GM23248 (cell line): ENCODE measurements around the gene CDR2L. TPM values are rescaled to one million over a fixed set of nuclear protein-coding genes. Genes with fewer than 3 reads are reported as not detected.
"Not testable (repeated sequence)": the region's sequence is repeated elsewhere in the genome, so short reads cannot be mapped to it uniquely, and the experiment has no call there.

Experiments used
- DNase-seq: peaks from one replicate; pipeline ENCODE4 v3.0.0-alpha.2; 2015
- H2AFZ ChIP-seq: fragments of 200-600 bp; sonication (generic); 2 replicates; pipeline ENCODE4 v1.6.1; 2016; ENCODE audit warnings: antibody characterized with exemption
- H3F3A ChIP-seq: fragments of 200-600 bp; sonication (generic); 2 replicates; pipeline ENCODE4 v1.6.1; 2016; ENCODE audit warnings: mild to moderate bottlenecking, antibody characterized with exemption, mixed run types; ENCODE audit not compliant: insufficient read depth
- H3K27ac ChIP-seq: fragments of 200-600 bp; sonication (generic); 2 replicates; pipeline ENCODE4 v1.5.1; 2016; ENCODE audit warnings: mild to moderate bottlenecking
- H3K27me3 ChIP-seq: fragments of 200-600 bp; sonication (generic); replicated peaks from 2 replicates; pipeline ENCODE4 v1.6.1; 2016; ENCODE audit warnings: mild to moderate bottlenecking; ENCODE audit not compliant: insufficient read depth
- H3K36me3 ChIP-seq: fragments of 200-600 bp; sonication (generic); 2 replicates; pipeline ENCODE4 v1.6.1; 2016; ENCODE audit warnings: low read depth, mild to moderate bottlenecking
- H3K4me1 ChIP-seq: fragments of 200-600 bp; sonication (generic); 2 replicates; pipeline ENCODE4 v1.6.1; 2016; ENCODE audit warnings: mild to moderate bottlenecking; ENCODE audit not compliant: insufficient read depth
- H3K4me2 ChIP-seq: fragments of 200-600 bp; sonication (generic); one replicate; pipeline ENCODE4 v1.6.1; 2016; ENCODE audit warnings: mild to moderate bottlenecking; ENCODE audit not compliant: unreplicated experiment
- H3K4me3 ChIP-seq: fragments of 200-600 bp; sonication (generic); 2 replicates; pipeline ENCODE4 v1.5.1; 2016; ENCODE audit warnings: mild to moderate bottlenecking
- H3K79me2 ChIP-seq: fragments of 200-600 bp; sonication (generic); 2 replicates; pipeline ENCODE4 v1.6.1; 2016; ENCODE audit warnings: mild to moderate bottlenecking; ENCODE audit not compliant: insufficient read depth
- H3K9ac ChIP-seq: fragments of 200-600 bp; sonication (generic); 2 replicates; pipeline ENCODE4 v1.6.1; 2016; ENCODE audit warnings: mild to moderate bottlenecking
- H3K9me2 ChIP-seq: fragments of 200-600 bp; sonication (generic); 2 replicates; pipeline ENCODE4 v1.6.1; 2016; ENCODE audit warnings: mixed run types, mild to moderate bottlenecking, moderate library complexity; ENCODE audit not compliant: insufficient read depth
- H3K9me3 ChIP-seq: fragments of 200-600 bp; sonication (generic); one replicate; pipeline ENCODE4 v1.6.1; 2017; ENCODE audit warnings: low read depth
- H4K20me1 ChIP-seq: fragments of 200-600 bp; sonication (generic); 2 replicates; pipeline ENCODE4 v1.6.0; 2016; ENCODE audit not compliant: insufficient read depth
- EZH2 ChIP-seq: fragments of 200-600 bp; sonication (generic); IDR thresholded peaks from 2 replicates; pipeline ENCODE4 v1.6.1; 2018; ENCODE audit warnings: antibody characterized with exemption, mild to moderate bottlenecking; ENCODE audit not compliant: insufficient read depth, poor library complexity, severe bottlenecking
- EZH2phosphoT487 ChIP-seq: fragments of 200-600 bp; sonication (generic); IDR thresholded peaks from 2 replicates; pipeline ENCODE4 v1.6.1; 2018; ENCODE audit warnings: antibody characterized with exemption, moderate library complexity, mild to moderate bottlenecking, low read depth; ENCODE audit not compliant: insufficient read depth
- WGBS, 2 experiments: methylation state at CpG; one replicate each; pipeline ENCODE4 v1.1.6; 2015 to 2017; ENCODE audit warnings: low lambda C conversion rate in 2 of 2, low coverage in 1 of 2; ENCODE audit errors: missing lambda C conversion rate in 2 of 2; 5-methylcytosine and 5-hydroxymethylcytosine counted together
- in situ Hi-C: fragments of 300-500 bp; cut with MboI; formaldehyde crosslinking; loops from 2 replicates; pipeline ENCODE4 v1.15.0; 2020
- polyA plus RNA-seq: library from polyadenylated mRNA; unstranded; fragments of >200 nt; fragmentation: Nextera tagmentation; extraction: Ambion mirVana; gene quantifications from 2 replicates; pipeline ENCODE4 v1.2.1, GENCODE V29; 2016
- total RNA-seq: library from RNA; depleted of rRNA; stranded (reverse); fragments of >200 nt; shearing (Covaris generic); gene quantifications from 2 replicates; pipeline ENCODE4 v1.2.3, GENCODE V29; 2014

Gene CDR2L
- total and polyA plus RNA-seq, 2 experiments from 2014 or later = 18.0 to 23.9 TPM

DNA sequence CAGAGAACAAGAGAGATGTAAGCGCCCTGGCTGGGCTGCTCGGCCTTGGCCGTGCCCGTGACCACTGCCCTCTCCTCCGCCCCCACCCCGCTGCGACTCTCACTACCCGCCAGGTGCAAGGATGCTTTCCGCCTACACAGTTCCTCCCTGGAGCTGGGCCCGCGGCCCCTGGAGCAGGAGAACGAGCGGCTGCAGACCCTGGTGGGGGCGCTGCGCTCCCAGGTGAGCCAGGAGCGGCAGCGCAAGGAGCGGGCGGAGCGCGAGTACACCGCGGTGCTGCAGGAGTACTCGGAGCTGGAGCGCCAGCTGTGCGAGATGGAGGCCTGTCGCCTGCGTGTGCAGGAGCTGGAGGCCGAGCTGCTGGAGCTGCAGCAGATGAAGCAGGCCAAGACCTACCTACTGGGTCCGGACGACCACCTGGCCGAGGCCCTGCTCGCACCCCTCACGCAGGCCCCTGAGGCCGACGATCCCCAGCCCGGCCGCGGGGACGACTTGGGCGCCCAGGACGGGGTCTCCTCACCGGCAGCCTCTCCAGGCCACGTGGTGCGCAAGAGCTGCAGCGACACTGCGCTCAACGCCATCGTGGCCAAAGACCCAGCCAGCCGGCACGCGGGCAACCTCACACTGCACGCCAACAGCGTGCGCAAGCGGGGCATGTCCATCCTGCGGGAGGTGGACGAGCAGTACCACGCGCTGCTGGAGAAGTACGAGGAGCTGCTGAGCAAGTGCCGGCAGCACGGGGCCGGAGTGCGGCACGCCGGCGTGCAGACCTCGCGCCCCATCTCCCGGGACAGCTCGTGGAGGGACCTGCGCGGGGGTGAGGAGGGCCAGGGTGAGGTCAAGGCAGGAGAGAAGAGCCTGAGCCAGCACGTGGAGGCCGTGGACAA, 15.9 kb downstream of the CDR2L start:
- no peaks in the 10 kb centered on the region for H3F3A ChIP-seq

DNA sequence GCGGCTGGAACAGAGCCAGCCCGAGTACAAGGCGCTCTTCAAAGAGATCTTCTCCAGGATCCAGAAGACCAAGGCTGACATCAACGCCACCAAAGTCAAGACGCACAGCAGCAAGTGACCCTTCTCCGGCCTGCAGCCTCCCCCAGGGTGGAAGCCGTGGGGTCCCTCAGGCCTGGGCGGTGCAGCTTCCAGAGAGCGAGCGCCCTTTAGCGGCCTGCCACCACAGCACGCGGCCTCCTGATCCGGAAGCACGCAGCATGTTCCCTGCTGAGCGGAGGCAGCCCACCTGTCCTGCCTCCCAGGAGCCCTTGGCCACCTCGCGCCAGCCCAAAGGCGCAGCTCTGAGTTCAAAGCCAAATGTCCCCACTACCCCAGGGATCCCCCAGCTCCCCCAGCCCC, 16.5 kb downstream of the CDR2L start:
- in situ Hi-C loops = no loop called here
- Histone ChIP-seq H3K27me3 (no peaks in the 10 kb centered on the region), H3K9me2 (no peaks in the 10 kb centered on the region), H4K20me1 (no peaks in the 10 kb centered on the region), H2AFZ (no peak overlapping the region), H3K4me2 (no peak overlapping the region), H3K36me3 (peaks cover 3% of the 10 kb centered on the region; the same call in 1 of the 2 replicates), H3K4me1 (no peaks in the 10 kb centered on the region), H3K27ac (no peak overlapping the region), H3K9me3 (no peaks in the 10 kb centered on the region), H3K9ac (no peak overlapping the region), H3F3A (no peaks in the 10 kb centered on the region), H3K79me2 (peaks cover 9% of the 10 kb centered on the region), H3K4me3 (no peak overlapping the region)
- DNase-seq = no peak
- WGBS, 2 experiments = 93 to 95% methylated on average over 9 to 19 of the region's 19 CpGs
- TF ChIP-seq EZH2phosphoT487 (no peak), EZH2 (no peak)

More for the DNA sequence above, 15.9 kb downstream of the CDR2L start:
- Histone ChIP-seq H3K4me1 (no peaks in the 10 kb centered on the region), H3K9ac (no peak overlapping the region), H3K27ac (no peak overlapping the region), H3K27me3 (no peaks in the 10 kb centered on the region), H3K36me3 (peaks cover 3% of the 10 kb centered on the region; the same call in 1 of the 2 replicates), H3K4me3 (no peak overlapping the region), H2AFZ (no peak overlapping the region), H3K4me2 (no peak overlapping the region), H3K79me2 (peaks cover 15% of the 10 kb centered on the region), H3K9me3 (no peaks in the 10 kb centered on the region), H4K20me1 (no peaks in the 10 kb centered on the region), H3K9me2 (no peaks in the 10 kb centered on the region)
- TF ChIP-seq EZH2phosphoT487 (no peak), EZH2 (no peak)
- WGBS, 2 experiments = 92 to 95% methylated on average over 53 to 76 of the region's 76 CpGs
- in situ Hi-C loops = no loop called here
- DNase-seq = no peak

DNA sequence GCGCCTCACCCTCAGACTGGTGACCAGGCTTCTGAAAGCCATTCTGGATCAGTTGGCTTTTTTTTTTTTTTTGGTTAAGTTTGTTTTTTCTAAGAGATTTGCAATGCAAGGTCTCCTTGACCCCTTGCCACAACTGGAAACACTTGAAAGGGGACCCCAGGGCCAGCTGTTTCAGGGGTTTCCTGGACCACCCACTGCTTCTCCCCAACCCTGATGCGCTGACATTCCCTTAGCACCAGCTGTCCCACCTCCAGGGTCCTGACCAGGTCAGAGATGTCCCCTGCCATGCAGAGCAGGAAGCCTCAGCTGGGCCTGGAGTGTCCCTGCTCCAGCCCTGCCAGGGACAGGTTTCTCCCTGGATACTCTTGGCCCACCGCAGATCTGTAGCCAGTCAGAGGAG, 16.9 kb downstream of the CDR2L start:
- in situ Hi-C loops = no loop called here
- Histone ChIP-seq H3K79me2 (peaks cover 7% of the 10 kb centered on the region; the same call in 1 of the 2 replicates), H3F3A (no peaks in the 10 kb centered on the region), H3K9me3 (no peaks in the 10 kb centered on the region), H3K36me3 (peaks cover 3% of the 10 kb centered on the region; the same call in 1 of the 2 replicates), H3K9ac (no peak overlapping the region), H3K4me1 (no peaks in the 10 kb centered on the region), H4K20me1 (no peaks in the 10 kb centered on the region), H3K9me2 (no peaks in the 10 kb centered on the region), H3K4me3 (no peak overlapping the region), H3K27ac (no peak overlapping the region), H3K4me2 (no peak overlapping the region), H3K27me3 (no peaks in the 10 kb centered on the region), H2AFZ (no peak overlapping the region)
- WGBS, 2 experiments = 96 to 100% methylated on average over 2 to 3 of the region's 3 CpGs
- DNase-seq = no peak
- TF ChIP-seq EZH2 = no peak
- no peak for TF ChIP-seq EZH2phosphoT487

DNA sequence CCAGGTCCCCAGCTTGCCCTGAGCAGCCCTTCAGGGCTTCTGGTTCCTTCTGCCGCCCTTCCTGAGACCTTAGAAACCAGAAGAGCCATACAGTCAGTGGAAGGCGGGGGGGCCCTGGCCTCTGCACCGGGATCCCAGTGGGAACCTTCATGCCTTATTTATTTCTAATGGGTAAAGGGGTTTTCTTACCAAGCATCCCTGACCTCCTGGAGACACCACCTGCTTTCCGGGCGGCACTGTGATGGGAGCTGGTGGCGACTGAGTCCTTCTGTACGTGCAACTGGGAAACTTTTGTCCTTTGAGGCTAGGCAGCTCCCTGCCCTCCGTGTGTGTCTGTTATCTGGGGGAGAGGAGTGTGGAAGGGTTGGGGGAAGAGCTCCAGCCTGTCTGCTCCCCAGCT, 17.9 kb downstream of the CDR2L start:
- no peak for DNase-seq
- H3K27ac ChIP-seq = no peak overlapping the region
- no peak overlapping the region for H3K9ac ChIP-seq
- TF ChIP-seq EZH2phosphoT487 (no peak), EZH2 (no peak)
- H3K27me3 ChIP-seq = no peaks in the 10 kb centered on the region
- H3K4me1 ChIP-seq = no peaks in the 10 kb centered on the region
- no peak overlapping the region for H3K4me2 ChIP-seq
- H3K9me2 ChIP-seq = no peaks in the 10 kb centered on the region
- no peaks in the 10 kb centered on the region for H3K9me3 ChIP-seq
- H3K36me3 ChIP-seq = no peaks in the 10 kb centered on the region; the same call in 1 of the 2 replicates
- no peak overlapping the region for H2AFZ ChIP-seq
- no peaks in the 10 kb centered on the region for H4K20me1 ChIP-seq
- no peaks in the 10 kb centered on the region for H3F3A ChIP-seq
- H3K79me2 ChIP-seq = no peaks in the 10 kb centered on the region
- WGBS, 2 experiments = 77 to 89% methylated on average over 8 of the region's 8 CpGs
- in situ Hi-C loops = no loop called here
- no peak overlapping the region for H3K4me3 ChIP-seq

DNA sequence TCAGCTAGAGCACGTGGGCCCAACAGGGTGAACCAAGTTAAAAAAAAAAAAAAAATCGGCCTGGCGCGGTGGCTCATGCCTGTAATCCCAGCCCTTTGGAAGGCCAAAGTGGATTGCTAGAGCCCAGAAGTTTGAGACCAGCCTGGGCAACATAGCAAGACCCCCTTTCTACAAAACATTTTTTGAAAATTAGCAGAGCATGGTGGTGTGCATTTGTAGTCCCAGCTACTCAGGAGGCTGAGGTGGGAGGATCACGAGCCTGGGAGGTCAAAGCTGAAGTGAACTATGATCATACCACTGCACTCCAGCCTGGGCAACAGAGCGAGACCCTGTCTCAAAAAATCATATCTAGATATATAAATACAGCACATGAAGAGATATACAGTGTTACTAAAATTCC, 18.7 kb downstream of the CDR2L start:
- H3K79me2 ChIP-seq, H3K9ac ChIP-seq, H3K27ac ChIP-seq, H3K27me3 ChIP-seq, H3K9me2 ChIP-seq, H3K4me1 ChIP-seq, in situ Hi-C loops, H3K4me2 ChIP-seq, H3F3A ChIP-seq, DNase-seq, H3K9me3 ChIP-seq, H3K36me3 ChIP-seq, H4K20me1 ChIP-seq, H3K4me3 ChIP-seq, H2AFZ ChIP-seq: not testable (repeated sequence)
- whole genome bisulfite sequencing, 2 experiments = 86% methylated on average over 6 of the region's 6 CpGs
